Ovary (tissue), 3 donors: ENCODE measurements around the gene SEPTIN5.

ENCODE experiments used
- CTCF ChIP-seq, 3 donors: fragments of 450-650 bp in 2 of 3; fragments of 200-600 bp in 1 of 3; IDR thresholded peaks; one replicate each; pipeline versions ENCODE4 v1.5.1 to v1.8.0; 2016 to 2022; ENCODE audit warnings: antibody characterized with exemption in 3 of 3, mild to moderate bottlenecking in 1 of 3
- EP300 ChIP-seq: sonication (generic); formaldehyde crosslinking; IDR thresholded peaks from one replicate; pipeline ENCODE4 v1.6.1; 2017; ENCODE audit warnings: antibody characterized with exemption
- POLR2A ChIP-seq: fragments of 450-650 bp; IDR thresholded peaks from one replicate; pipeline ENCODE4 v1.6.1; 2017; ENCODE audit warnings: antibody characterized with exemption, mild to moderate bottlenecking, moderate library complexity
- donor health status: DM: no; HTN: no; CAD: no.

GRCh38 chr22:19757140-19757984, 43.1 kb downstream of the SEPTIN5 start:
- TF ChIP-seq CTCF (IDR thresholded peaks at IDR 0.05): no peak
- TF ChIP-seq POLR2A: no peak
- TF ChIP-seq EP300: no peak
